Measurements from ENCODE around the gene TFG.

DNA sequence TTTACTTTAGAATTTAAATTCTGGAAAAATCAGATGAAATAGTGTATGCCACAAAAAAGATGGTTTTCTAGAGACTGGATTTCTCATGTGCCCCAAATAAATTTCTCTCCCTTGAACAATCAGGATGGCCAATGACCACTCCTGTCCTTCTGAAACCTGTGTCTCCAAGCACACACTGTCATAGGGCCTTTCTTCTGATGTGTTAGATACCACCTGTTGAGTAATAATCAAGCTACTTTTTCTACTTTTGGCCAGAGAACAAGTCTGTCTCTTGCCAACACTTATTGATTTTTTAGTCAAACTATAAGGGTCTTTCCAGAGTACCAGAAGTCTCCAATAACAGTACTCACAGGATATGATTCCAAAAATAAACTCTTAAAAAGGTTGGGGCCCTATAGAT lies 16.1 kb upstream of the TFG start:
- TF ChIP-seq POLR2AphosphoS5 (IDR thresholded peaks at IDR 0.05; ENCODE audit: borderline replicate concordance, low read depth, low read length) (no peak), EZH2 (IDR thresholded peaks at IDR 0.05) (no peak), FOXP2 (optimal IDR thresholded peaks at IDR 0.05; ENCODE audit: control extremely low read depth, extremely low read length, insufficient read depth) (no peak)
